ENCODE data around the gene FRMPD1.

DNA sequence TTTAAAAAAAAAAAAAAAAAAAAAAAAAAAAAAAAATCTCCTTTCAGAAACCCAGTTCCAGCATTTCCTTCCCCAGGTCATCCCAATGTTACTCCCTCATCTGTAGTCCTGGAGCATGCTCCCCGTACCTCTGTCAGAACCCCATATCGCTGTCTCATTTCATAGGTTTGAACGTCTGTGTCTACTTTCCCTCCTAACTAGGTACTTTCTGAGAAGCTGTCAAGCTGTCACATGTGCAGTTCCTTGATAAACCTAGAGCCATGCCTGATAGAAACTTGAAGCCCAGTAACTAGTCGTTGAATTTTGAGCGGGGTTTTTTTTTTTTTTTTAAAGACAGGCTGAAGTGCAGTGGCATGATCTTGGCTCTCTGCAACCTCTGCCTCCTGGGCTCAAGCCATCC lies 118.6 kb downstream of the FRMPD1 start:
- TF ChIP-seq CTCF (IDR thresholded peaks at IDR 0.05) (no peak), POLR2A (IDR thresholded peaks at IDR 0.05) (no peak)
